GM10266 (cell line): ENCODE data around the gene GDF2.

Experiments used
- DNase-seq: peaks from one replicate; pipeline ENCODE4 v3.0.0; 2012; ENCODE audit errors: extremely low spot score
- TF ChIP-seq, protein P1 (sequence below): IDR thresholded peaks from 2 replicates; pipeline ENCODE4 v1.5.1; 2012; ENCODE audit warnings: mild to moderate bottlenecking, low read depth; ENCODE audit not compliant: control insufficient read depth, insufficient read depth; ENCODE audit errors: missing control alignments

Gene GDF2

DNA sequence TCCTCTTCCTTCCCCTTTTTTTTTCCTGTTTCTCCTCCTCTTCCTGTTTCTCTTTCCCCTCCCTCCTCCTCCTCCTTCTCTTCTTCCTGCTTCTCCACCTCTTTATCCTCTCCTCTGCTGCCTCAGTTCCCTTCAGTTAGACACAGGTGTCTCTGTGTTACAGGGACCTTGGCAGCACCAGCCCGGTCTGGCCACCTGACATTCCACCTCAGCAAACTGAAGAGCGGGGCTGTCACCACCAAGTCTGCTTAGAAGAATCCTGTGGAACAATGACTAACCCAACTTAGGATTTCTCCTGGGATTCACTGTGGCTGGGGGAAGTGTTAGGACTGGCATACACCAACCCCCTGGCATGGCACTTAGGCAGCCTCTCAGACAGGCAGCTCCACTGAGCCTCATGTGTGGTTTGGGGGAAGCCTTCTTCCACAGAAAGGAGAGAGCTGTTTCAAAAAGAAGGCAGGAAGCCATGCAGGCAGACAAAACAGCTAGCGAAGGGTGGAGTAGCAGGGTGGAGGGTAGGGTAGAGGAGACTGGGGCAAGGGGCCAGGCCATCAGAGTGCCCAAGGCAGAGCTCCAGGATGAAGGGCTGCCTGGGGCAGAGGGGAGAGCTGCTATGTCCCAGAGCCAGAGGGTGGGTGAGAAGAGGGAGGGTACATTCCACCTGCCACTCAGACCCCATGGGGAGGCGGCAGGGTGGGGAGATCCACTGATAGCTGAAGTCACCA, 35.5 kb upstream of the GDF2 start:
- TF ChIP-seq, protein P1, sequence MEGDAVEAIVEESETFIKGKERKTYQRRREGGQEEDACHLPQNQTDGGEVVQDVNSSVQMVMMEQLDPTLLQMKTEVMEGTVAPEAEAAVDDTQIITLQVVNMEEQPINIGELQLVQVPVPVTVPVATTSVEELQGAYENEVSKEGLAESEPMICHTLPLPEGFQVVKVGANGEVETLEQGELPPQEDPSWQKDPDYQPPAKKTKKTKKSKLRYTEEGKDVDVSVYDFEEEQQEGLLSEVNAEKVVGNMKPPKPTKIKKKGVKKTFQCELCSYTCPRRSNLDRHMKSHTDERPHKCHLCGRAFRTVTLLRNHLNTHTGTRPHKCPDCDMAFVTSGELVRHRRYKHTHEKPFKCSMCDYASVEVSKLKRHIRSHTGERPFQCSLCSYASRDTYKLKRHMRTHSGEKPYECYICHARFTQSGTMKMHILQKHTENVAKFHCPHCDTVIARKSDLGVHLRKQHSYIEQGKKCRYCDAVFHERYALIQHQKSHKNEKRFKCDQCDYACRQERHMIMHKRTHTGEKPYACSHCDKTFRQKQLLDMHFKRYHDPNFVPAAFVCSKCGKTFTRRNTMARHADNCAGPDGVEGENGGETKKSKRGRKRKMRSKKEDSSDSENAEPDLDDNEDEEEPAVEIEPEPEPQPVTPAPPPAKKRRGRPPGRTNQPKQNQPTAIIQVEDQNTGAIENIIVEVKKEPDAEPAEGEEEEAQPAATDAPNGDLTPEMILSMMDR: no peak

DNA sequence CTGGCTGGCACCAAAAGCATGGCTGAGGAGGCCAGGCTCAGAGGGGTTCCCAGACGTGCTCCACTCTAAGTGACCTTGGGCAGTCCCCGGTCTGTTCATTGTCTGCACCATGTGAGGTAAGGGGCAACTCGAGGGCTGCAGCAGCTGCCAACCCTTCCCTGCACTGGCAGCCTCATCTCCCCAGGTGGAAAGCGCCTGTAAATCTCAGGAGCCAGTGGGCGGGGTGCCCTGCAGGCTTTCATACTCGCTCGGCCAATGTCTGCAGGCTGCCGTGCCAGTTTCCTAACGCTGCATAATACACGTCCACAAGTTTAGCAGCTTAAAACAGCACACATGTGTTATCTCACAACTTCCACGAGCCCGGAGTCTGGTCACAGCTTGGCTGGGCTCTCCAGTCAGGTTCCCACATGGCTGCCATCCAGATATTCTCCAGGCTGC, 34.9 kb upstream of the GDF2 start:
- TF ChIP-seq, protein P1: no peak
- no peak for DNase-seq

More for the DNA sequence above, 35.5 kb upstream of the GDF2 start:
- no peak for DNase-seq

DNA sequence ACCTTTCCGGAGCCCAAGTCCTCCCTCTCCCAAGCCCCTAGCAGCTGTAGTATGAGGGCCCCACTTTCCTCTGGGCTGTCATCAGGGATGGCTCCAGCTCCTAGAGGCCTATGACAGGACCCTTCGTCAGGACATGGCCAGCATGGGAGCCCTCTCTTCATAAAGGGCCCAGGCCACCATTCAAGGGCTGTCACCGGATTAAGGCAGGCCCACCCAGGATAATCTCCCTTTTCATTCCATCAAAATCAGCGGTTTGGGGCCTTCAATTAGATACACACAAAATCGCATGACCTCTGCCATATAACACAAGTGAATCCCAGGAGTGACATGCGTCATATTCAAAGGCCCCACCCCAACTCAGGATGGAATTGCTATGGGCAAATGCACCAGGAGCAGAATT, 34.4 kb upstream of the GDF2 start:
- TF ChIP-seq, protein P1: no peak
- no peak for DNase-seq

DNA sequence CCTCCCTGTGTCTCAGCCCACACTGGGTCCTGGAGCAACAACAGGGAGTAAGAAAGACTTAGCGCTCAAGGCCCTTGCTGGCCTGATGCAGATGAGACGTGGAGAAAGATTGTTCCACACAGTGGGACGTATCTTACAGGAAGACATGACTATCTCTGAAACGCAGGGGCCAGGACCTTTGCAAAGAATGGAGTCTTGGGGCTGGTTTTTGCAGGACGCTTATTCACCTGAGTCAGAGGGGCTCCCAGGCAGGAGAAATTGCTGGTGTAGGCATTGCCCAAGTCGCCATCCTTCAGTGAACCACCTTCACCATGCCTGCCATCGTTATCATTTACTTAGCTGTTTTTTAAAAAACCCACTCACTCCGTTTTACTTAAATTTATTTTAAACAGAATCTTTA, 34.0 kb upstream of the GDF2 start:
- DNase-seq: no peak
- TF ChIP-seq, protein P1: no peak

DNA sequence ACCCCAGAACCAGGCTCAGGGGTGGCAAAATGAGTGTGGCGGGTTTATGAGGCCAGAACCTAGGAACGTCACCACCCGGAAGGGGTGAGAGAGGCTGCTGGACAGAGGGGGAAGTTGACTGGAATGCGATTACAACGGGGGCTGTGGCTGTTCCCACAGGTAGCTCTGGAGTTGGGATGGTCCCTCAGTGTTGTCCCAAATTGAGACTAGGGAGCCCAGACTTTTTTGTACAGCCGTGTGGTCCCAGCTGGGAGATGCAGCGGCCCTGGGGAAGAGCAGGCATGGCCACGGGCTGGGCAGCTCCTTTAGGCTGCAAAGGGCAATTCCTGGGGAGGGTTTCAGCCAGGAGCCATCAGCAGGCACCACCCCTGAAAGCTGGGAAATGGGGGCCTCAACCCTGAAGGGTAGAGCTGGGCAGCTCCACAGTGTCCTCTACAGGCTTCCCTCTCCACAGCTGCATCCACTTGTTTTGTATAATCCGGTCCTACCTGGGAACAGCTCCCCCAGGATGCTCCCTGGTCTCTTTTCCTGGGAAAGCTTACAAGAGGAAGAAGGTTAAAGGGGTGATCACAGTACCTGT, 33.2 kb upstream of the GDF2 start:
- TF ChIP-seq, protein P1: no peak
- no peak for DNase-seq

DNA sequence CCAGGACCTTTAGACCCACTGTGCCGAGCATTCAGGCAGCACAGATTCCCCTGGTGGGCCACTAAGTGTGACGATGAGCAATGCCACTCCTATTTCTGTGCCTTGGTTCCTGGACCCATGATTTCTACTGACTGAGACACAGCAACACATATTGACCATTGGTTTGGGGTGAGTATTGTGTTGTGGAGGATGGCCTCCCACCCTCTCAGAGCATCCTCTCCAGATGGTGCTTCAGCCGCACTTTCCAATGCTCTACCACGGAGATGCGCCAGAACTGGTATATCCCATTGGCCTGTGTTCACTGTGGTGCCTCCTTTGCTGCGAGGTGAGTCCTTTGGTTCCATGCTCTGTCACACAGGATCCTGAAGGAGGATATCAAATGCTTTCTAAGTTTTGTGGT, 32.3 kb upstream of the GDF2 start:
- TF ChIP-seq, protein P1: no peak
- DNase-seq: no peak

DNA sequence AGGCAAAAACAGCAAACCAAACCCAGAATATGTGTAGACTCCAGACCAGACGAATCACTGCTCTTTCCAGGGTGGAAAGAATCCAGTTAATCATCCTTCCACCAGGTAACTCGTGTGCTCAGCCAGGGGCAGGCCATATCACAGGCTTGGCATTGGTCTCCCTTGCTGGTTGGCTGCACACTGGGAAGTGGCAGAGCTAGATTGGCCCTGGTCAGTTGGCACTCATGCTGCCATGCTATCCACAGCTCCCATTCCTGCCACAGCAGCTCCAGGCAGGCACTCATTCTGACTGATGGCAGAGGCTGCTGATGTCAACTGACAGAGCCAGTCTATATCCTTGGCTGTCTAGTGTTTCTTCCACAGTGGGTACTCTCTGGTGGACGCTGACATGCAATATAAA, 31.9 kb upstream of the GDF2 start:
- TF ChIP-seq, protein P1: no peak
- DNase-seq: no peak
